Activated CD4-positive, alpha-beta T cell treated with anti-CD3 and anti-CD28 coated beads, Interleukin-2, amount 50 U/mL, for 16 hours (primary cell): ENCODE results near the gene SLC39A12.
"Not testable (repeated sequence)": the region's sequence is repeated elsewhere in the genome, so short reads cannot be mapped to it uniquely, and the experiment has no call there.

Experiments used
- DNase-seq: peaks from one replicate; pipeline ENCODE4 v3.0.0-alpha.2; 2020

The SLC39A12 gene

DNA sequence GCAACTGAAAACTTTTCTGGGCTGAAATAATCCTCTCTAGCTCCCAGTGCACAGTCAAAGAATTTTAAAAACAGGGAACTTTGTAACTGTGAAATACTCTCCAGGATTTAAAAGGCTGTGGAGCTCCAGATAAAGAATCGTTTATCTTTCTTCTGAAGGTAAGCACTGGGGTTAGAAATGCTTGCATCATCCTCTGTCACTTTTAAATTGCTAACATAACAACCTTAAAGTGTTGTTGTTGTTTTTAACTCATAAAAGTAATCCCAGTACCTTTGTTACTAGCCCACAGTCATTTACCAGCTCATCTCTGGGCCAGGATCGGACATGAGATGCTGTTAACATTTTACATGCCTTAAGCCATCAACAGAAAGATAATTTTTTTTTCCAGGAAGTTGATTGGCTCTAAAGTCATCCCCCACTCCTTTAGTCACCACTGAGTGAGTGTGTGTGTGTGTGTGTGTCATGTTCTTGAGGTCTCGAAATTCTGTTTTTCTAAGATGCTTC is at the start of gene SLC39A12:
SLC39A12 (plus strand) TSS at position 51 of the 504 bp plus-strand sequence. CDS start 1,359 bp downstream, outside the sequence.
- DNase-seq, result no peak

DNA sequence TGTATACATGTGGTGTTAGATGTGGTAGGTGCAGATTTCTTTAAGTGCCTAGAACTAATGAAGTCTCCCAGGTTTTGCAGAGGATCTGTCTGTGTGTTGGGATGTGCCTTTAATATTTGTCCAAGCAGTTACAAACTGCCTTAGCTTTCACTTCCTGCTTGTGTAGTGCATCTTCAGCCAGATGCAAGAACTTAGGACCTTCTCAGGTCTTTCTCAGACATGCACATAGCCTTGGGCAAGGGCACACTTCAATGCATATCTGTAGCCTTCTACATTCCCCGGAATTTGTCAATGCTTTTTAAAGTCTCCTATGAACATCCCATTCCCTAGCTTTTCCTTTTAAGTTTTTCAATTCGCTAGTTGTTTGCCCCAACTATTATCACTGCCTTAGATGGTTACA is 47.2 kb upstream of the SLC39A12 start:
- DNase-seq, result no peak

DNA sequence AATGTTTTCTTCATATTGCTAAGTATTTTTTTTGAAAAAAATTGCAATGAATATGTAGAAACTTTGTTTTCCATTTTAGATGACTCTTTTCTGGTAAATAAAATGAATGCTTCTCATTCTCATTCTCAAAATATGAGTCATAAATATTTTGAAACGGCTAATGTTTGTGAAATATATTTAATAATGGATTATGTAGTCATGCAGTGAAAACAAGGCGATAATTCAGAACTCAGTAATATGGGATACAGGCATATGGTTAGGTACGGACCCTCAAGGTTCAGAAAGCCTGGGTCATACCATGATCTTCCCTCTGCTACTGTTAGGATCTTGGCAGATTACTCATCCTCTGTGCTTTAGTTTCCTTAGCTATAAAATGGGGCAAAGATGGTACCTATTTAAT is 46.2 kb upstream of the SLC39A12 start:
- DNase-seq, result no peak

DNA sequence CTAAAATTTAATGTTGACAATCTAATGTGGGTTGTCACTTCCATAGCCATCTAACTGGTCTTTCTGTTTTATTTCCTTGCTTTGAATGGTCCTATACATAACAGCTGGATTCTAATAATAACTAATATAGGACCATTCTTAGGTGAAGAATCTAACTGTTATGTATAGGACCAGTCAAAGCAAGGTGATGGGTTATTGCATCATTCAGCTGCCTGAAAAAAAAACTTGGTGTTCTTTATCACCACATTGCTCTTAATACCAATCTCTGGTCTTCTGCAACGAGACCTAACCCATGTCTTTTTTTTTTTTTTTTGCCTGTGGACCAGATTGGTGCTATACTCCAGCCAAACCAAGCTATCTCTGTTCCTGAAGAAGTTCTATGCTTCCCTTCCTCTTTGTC is 45.7 kb upstream of the SLC39A12 start:
- no peak for DNase-seq

DNA sequence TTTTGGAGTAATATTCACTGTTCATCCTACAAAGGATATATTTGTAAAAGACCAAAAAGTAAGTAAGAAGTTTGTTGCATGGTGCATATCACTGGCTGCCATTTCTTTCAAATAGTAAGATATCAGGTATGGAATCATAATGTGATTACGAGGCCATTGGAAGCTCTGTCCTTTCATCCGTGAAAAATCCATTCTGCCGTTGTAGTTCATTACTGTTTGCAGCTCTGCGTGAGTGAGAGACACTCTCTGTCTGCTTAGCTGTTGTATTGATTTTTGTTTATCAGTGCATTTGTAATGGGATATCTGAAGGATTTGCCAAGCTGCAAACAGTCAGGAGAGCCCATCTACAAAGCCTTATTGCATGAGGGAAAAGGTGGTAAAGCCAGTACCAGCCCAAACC is 44.1 kb upstream of the SLC39A12 start:
- DNase-seq, result no peak

DNA sequence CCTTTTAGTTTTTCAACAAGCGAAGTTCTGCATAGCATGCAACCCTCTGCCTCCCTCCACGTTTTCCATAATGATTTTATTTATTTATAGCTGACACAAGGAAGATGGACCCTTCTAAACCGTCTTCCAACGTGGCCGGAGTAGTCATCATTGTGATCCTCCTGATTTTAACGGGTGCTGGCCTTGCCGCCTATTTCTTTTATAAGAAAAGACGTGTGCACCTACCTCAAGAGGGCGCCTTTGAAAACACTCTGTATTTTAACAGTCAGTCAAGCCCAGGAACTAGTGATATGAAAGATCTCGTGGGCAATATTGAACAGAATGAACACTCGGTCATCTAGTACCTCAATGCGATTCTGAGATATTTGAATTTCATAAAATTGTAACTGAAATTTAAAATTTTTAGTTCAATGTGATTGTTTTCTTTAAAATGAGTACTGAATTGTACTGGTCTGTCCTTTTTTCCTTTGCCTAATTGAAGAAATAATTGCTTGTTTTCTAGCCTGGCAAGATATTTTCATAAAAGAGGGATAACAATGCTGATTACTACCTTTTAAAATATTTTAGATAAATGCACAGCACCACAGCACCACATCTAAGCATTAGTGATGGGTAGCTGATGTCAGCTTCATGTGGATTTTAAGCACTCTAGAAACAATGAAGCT is 41.5 kb upstream of the SLC39A12 start:
- peak; percentile 29 for DNase-seq

DNA sequence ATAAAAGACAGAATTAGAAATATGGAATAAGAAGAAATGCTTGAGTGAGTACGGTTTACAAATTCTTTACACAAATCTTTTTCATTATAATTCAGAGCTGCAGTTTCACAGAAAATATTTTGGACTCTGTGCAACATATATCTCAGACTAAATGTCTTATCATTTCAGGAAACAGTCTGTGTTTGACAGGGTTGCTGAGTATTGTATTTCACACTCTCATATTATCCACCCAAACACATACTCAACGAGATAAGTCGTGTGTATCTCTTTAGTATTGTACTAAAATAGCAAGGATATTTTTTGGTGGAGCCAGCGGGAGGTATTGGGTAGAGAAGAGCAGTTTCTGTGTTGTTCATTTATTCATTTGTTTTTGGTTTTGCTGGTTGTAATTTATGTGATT is 39.0 kb upstream of the SLC39A12 start:
- no peak for DNase-seq

DNA sequence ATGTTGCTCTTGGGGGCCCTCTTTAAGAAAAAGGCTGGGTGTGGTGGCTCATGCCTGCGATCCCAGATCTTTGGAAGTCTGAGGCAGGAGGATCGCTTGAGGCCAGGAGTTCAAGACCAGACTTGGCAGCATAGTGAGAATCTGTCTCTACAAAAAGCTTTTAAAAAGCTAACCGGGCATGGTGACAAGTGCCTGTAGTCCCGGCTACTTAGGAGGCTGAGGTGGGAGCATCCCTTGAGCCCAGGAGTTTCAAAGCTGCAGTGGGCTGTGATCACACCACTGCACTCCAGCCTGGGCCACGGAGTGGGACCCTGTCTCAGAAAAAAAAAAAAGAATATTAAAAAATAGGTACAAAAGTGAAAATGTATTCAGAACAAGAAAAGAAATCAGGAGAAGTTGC is 38.1 kb upstream of the SLC39A12 start:
- DNase-seq, result no peak

DNA sequence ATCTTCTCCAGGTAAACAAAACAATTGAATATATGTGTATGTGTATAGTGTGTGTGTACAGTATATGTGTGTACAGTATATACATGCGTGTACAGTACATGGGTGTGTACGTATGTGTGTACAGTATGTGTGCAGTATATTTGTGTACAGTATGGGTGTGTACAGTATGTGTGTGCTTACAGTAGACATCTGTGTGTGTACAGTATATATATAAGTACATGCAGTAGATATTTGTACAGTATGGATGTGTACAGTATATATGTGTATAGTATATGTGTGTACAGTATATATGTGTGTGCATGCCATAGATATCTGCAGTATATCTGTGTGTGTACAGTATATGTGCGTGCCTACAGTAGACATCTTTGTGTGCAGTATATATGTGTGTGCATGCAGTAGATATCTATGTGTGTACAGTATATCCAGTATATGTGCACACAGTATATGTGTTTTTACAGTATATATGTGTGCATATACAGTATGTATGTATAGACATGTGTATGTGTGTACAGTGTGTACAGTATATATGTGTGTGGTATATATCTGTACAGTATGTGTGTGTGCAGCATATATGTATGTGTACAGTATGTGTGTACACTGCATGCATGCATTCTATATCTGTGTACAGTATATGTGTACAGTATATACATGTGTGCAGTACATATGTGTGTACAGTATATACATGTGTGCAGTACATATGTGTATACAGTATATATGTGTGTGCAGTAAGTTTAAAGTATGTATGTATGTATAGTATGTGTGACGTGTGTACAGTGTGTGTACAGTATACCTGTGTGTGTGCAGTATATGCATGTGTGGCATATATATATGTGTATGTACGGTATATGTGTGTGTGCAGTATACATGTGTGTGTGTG is 37.3 kb upstream of the SLC39A12 start:
- DNase-seq, result no peak

DNA sequence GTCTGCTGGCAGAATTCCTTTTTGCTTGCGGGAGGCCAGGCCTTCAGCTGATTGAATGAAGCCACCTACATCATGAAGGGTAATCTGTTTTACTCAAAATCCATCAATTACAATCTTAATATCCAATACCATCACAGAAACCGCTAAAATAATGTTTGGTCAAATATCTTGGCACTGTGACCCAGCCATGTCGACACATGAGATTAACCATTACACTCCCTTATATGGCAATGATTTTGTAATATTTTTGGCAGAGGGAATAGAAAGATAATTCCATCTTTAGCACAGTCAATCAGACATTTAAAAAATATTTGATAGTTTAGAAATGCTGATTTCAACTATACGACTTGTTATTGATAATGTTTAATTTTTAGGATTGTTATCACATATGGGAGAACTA is 36.5 kb upstream of the SLC39A12 start:
- DNase-seq, result no peak

DNA sequence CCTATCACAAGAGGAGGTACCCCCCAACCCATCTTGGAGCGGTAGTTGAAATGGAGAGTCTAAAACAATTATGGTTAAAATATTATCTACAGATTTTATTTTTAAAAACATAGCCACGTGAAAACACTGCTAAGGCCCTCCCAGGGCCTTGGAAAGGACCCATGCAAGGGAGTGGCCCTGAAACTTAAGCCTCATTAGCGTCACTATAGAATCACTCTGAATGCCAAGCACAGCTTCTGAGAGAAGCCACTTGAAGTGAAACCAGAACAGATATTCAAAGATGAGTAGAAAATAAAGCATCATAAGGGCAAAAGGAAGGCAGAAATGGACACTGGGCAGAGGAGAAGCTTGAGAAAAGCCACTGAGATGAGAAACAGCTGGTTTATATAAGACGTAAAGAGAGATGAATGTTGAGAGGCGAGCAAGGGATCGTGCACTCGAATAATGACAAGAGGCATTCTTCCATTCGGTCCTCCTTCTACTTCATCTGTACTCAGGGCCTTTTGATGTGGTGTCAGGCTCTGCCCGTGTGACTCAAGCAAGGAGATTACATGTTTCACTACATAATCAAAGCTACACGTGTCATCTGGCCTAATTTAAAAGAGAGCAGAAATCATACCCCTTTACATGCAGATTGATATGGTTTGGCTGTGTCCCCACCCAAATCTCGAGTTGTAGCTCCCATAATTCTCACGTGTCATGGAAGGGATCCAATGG is 33.4 kb upstream of the SLC39A12 start:
- DNase-seq, result no peak

DNA sequence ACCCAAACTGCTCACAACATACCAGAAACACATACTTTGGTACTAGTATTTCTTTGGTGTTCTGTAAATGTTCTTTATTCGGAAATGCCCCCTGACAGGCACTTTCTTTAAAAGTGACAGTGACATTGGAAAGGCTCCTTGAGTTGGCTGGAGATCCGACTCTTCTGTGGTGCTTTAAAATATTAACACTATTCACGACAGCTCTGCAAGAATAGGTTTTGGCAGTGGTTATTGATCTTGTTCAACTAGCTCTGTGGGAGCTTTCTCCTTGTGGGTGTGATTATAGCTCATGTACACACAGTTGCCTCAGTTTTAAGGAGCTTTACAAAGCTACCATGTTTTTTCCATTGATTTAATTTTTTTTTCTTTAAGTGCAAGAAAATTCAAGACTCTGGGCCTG is 30.3 kb upstream of the SLC39A12 start:
- DNase-seq, result no peak

DNA sequence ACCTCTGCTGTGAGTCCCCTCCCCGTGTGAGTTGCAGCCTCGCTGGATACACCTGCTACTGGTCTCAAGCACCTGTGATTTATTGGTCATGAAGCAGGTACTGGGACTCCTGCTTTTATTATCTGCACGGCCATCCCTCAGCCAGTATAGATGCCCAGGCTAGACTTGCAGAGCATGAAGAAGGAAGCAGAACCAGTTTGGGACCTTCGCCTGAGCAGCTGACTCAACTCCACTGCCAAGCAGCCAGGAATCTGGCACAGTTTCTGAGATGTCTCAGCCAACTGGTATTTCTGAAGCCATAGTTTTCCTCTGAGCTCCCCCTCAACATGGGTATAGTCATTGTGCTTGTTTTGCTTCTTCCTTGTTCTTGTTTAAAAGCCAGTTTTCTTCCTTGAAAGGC is 28.0 kb upstream of the SLC39A12 start:
- no peak for DNase-seq

DNA sequence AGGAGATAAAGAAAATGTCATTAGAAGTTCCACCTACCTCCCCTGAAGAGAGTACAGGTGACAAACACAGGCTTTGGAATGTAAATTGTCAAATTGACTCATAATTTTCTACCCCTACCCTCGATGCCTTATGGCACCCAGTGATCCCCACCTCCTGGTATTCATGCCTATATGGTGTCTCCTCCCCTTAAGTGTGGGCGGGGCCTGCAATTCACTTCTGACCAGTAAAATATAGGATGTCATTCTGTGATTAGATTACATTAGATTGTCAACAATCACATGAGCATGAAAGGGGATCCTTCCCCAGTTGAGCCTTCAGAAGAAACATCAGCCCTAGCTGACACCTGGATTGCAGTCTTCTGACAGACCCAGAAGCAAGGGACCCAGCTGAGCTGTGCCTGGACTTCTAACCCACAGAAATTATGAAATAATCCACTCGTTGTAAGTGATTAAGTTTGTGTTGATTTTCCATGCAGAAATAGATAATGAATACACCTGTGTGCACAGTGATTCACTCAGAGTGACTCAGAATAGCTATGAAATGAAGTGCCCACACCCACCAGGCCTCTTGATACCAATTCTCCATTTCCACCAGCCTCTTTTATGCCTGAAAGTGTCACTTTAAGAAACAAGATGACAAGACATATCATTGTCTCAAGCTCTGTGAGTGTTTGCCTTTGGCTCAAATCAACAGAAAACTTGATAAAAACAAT is 8.5 kb upstream of the SLC39A12 start:
- DNase-seq, result no peak

DNA sequence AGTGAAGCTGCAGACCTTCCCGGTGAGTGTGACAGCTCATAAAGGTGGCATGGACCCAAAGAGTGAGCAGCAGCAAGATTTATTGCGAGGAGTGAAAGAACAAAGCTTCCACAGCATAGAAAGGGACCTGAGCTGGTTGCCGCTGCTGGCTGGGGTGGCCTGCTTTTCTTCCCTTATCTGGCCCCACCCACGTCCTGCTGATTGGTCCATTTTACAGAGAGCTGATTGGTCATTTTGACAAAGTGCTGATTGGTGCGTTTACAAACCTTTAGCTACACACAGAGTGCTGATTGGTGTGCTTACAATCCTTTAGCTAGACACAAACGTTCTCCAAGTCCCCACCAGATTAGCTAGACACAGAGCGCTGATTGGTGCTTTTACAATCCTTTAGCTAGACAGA is 1.4 kb upstream of the SLC39A12 start:
- DNase-seq, result not testable (repeated sequence)

DNA sequence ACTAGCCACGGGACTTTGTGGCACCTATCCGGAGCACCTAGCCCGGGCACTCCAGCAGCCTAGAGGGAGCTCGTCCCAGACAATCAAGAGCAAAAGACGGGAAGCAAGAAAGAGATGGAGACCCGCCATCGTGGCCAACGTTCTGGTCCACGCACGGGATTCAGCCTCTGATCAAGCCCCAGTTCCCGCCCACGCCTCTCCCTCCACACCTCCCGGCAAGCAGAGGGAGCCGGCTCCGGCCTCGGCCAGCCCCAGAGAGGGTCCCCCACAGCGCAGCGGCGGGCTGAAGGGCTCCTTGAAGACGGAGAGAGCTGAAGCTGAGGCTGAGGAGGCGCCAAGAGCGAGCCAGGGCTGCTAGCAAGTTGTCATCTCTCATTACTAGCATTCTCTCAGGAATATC is 992 bp upstream of the SLC39A12 start:
- no peak for DNase-seq

DNA sequence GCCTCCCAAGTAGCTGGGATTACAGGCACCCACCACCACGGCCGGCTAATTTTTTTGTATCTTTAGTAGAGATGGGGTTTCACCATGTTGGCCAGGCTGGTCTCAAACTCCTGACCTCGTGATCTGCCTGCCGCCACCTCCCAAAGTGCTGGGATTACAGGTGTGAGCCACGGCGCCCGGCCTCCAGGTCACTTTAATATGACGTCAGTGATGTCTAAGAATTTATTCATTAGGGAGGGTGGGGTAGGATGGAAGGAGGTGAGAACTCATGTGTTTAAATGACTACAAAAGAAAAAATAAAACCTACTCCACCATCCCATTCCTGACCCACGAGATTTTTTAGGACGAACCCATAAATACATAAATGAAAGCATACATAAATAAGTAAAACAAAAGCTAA is 2.7 kb downstream of the SLC39A12 start:
- not testable (repeated sequence) for DNase-seq

DNA sequence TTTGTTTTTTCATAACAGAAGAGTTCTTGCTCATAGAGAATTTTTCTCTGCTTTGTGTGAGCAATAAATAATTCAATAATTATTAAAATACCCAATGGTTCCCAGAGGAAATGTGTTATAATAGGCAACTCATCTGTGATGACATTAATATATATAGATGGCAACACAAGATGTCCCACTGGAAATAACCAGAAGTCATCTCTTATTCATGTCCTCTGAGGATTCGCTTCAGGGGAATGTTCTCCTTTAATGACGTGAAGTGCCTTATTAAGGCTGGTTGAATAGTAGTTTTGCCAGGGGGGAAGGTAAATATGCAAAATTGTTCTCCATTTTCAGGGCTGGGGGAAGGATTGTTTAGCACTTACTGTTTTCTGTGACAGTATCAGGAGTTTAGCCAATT is 3.1 kb downstream of the SLC39A12 start:
- DNase-seq, result no peak

DNA sequence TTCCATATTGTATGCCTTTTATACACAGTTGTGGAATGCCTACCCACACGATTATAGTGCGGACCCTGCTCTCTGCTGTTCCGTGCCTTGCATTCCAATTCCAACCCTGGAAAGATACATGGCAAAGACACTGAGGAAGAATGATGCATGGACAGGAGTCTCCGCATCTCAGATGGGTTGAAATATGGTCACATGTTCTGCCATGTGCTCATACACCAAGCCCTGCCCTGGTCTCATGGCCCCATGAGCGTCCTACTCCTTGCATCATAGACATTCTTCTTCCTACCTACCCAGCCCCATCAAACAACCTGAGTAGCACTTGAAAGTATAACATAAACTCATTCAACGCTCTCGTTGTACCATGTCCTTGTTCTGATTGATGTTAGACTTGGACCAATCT is 6.3 kb downstream of the SLC39A12 start:
- DNase-seq, result no peak

DNA sequence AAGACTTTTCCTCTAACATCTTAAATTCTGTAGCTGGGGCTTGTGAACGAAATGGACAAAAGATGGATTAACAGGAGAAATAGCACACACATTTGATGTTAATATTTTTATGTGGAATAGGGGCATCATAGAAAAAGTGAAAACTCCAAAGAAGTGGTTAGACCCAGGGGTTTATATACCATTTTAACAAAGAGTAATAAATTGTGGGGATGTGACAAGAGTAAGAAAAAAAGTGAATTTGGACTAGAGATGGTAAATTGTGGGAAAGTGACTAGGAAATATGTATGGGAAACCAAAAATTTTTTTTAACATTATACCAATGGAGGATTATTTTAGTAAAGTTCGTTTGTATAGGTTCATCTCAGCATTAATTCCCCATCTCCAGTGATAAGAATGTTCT is 8.2 kb downstream of the SLC39A12 start:
- no peak for DNase-seq

DNA sequence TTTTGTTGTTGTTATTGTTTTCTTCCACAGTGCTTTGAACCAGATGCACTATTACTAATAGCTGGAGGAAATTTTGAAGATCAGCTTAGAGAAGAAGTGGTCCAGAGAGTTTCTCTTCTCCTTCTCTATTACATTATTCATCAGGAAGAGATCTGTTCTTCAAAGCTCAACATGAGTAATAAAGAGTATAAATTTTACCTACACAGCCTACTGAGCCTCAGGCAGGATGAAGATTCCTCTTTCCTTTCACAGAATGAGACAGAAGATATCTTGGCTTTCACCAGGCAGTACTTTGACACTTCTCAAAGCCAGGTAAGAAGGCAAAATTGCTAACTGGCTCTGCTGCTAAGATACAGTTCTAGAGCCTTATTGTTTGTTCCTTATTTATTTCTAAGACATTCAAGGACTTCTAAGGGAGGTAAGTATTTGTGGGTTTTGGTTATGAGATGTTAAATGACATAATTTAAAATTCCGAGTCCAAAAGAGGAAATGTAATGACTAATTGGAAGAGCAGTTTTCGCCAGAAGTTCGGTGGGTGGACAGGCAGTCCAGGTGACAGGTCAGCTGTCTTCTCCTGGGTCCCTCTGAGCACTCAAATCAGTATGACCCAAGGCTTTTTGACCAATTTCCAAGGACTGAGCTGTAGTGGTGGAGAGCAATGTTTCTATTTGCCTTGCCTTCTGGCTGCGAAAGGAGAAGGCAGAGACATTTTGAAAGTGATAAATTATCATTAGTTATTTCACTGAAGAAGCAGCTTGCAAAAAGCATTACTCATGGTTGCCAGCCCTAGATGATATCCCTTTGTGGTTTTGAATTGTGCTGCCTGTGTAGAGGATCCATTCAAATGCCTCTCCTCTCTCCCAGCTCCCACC is 10.1 kb downstream of the SLC39A12 start:
- DNase-seq, result no peak

DNA sequence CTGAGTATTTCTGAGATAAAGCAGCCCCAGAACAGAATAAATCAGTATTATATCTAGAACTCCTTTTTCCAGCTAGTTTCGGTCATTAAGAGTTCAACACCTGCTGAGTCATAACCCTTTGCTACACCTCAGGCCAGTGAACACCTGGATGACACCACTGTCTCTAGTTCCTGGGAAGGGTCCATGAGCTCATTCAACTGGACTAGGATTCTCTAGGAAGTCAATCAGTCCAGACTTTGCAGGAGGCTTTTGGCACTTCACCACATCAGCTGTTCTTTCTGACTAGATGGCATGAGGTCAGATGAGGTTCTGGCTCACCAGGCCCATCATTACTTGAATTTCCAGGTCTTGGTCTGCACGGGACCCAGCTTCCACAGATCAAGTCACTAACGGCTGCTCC is 11.7 kb downstream of the SLC39A12 start:
- DNase-seq, result no peak
